ENCODE measurements around the gene VILL.

Gene VILL

GRCh38 chr3:38003371-38003816, 12.8 kb downstream of the VILL start:
- Histone ChIP-seq H3K9me3 (no peaks in the 10 kb centered on the region), H3K36me3 (replicated peaks) (peaks cover 22% of the 10 kb centered on the region), H3K4me3 (no peak overlapping the region), H3K27me3 (ENCODE audit: low read depth) (no peaks in the 10 kb centered on the region), H3K4me1 (no peaks in the 10 kb centered on the region)
- in situ Hi-C loops (cut with MboI; ENCODE audit: low sequenced_read_pairs): no loop called here
- DNase-seq (ENCODE audit: low spot score in 2 of 2): peak; percentile 8 to 79

GRCh38 chr3:38003817-38004414, 13.3 kb downstream of the VILL start:
- peaks cover 22% of the 10 kb centered on the region for H3K36me3 ChIP-seq (replicated peaks)
- no peak overlapping the region for H3K4me3 ChIP-seq
- H3K4me1 ChIP-seq: no peaks in the 10 kb centered on the region
- H3K9me3 ChIP-seq: no peaks in the 10 kb centered on the region
- DNase-seq (ENCODE audit: low spot score in 2 of 2): no peak
- in situ Hi-C loops (cut with MboI; ENCODE audit: low sequenced_read_pairs): no loop called here
- H3K27me3 ChIP-seq (ENCODE audit: low read depth): no peaks in the 10 kb centered on the region

- peaks cover 21% of the 10 kb centered on the region for H3K36me3 ChIP-seq (replicated peaks)
- H3K4me1 ChIP-seq: no peaks in the 10 kb centered on the region
- in situ Hi-C loops (cut with MboI; ENCODE audit: low sequenced_read_pairs): no loop called here
- no peak overlapping the region for H3K4me3 ChIP-seq
- H3K27me3 ChIP-seq (ENCODE audit: low read depth): no peaks in the 10 kb centered on the region
- H3K9me3 ChIP-seq: no peaks in the 10 kb centered on the region
- DNase-seq (ENCODE audit: low spot score in 2 of 2): peak; percentile 29 to 77
Observed at GRCh38 chr3:38004415-38005075, 14.0 kb downstream of the VILL start.

- H3K4me3 ChIP-seq: no peak overlapping the region
- no peaks in the 10 kb centered on the region for H3K4me1 ChIP-seq
- in situ Hi-C loops (cut with MboI; ENCODE audit: low sequenced_read_pairs): no loop called here
- no peaks in the 10 kb centered on the region for H3K27me3 ChIP-seq (ENCODE audit: low read depth)
- DNase-seq (ENCODE audit: low spot score in 2 of 2): no peak
- peaks cover 18% of the 10 kb centered on the region for H3K36me3 ChIP-seq (replicated peaks)
- H3K9me3 ChIP-seq: no peaks in the 10 kb centered on the region
Observed at GRCh38 chr3:38005076-38006020, 14.8 kb downstream of the VILL start.

GRCh38 chr3:38006031-38006430, 15.4 kb downstream of the VILL start:
- in situ Hi-C loops (cut with MboI; ENCODE audit: low sequenced_read_pairs): no loop called here
- Histone ChIP-seq H3K4me3 (no peak overlapping the region), H3K4me1 (no peaks in the 10 kb centered on the region), H3K36me3 (replicated peaks) (peaks cover 18% of the 10 kb centered on the region), H3K9me3 (no peaks in the 10 kb centered on the region), H3K27me3 (ENCODE audit: low read depth) (no peaks in the 10 kb centered on the region)
- no peak for DNase-seq (ENCODE audit: low spot score in 2 of 2)

GRCh38 chr3:38006445-38006995, 15.9 kb downstream of the VILL start:
- Histone ChIP-seq H3K4me3 (no peak overlapping the region), H3K9me3 (no peaks in the 10 kb centered on the region), H3K4me1 (no peaks in the 10 kb centered on the region), H3K27me3 (ENCODE audit: low read depth) (no peaks in the 10 kb centered on the region), H3K36me3 (replicated peaks) (peaks cover 18% of the 10 kb centered on the region)
- in situ Hi-C loops (cut with MboI; ENCODE audit: low sequenced_read_pairs): no loop called here
- DNase-seq (ENCODE audit: low spot score in 2 of 2): no peak

GRCh38 chr3:38007754-38008090, 17.1 kb downstream of the VILL start:
- no peak overlapping the region for H3K4me3 ChIP-seq
- DNase-seq (ENCODE audit: low spot score in 2 of 2): no peak
- H3K27me3 ChIP-seq (ENCODE audit: low read depth): no peaks in the 10 kb centered on the region
- in situ Hi-C loops (cut with MboI; ENCODE audit: low sequenced_read_pairs): no loop called here
- no peaks in the 10 kb centered on the region for H3K9me3 ChIP-seq
- H3K36me3 ChIP-seq (replicated peaks): peaks cover 15% of the 10 kb centered on the region
- H3K4me1 ChIP-seq: no peaks in the 10 kb centered on the region

GRCh38 chr3:38008191-38008701, 17.7 kb downstream of the VILL start:
- H3K4me1 ChIP-seq: no peaks in the 10 kb centered on the region
- H3K4me3 ChIP-seq: no peak overlapping the region
- in situ Hi-C loops (cut with MboI; ENCODE audit: low sequenced_read_pairs): no loop called here
- DNase-seq (ENCODE audit: low spot score in 2 of 2): no peak
- no peaks in the 10 kb centered on the region for H3K27me3 ChIP-seq (ENCODE audit: low read depth)
- H3K9me3 ChIP-seq: no peaks in the 10 kb centered on the region
- peaks cover 10% of the 10 kb centered on the region for H3K36me3 ChIP-seq (replicated peaks)

- peaks cover 13% of the 10 kb centered on the region for H3K36me3 ChIP-seq (replicated peaks)
- H3K4me3 ChIP-seq: no peak overlapping the region
- H3K27me3 ChIP-seq (ENCODE audit: low read depth): no peaks in the 10 kb centered on the region
- in situ Hi-C loops (cut with MboI; ENCODE audit: low sequenced_read_pairs): no loop called here
- DNase-seq (ENCODE audit: low spot score in 2 of 2): no peak
- no peaks in the 10 kb centered on the region for H3K9me3 ChIP-seq
- no peaks in the 10 kb centered on the region for H3K4me1 ChIP-seq
Observed at GRCh38 chr3:38008971-38009580, 18.5 kb downstream of the VILL start.

- in situ Hi-C loops (cut with MboI; ENCODE audit: low sequenced_read_pairs): no loop called here
- no peak for DNase-seq (ENCODE audit: low spot score in 2 of 2)
- Histone ChIP-seq H3K4me3 (no peak overlapping the region), H3K27me3 (ENCODE audit: low read depth) (no peaks in the 10 kb centered on the region), H3K36me3 (replicated peaks) (peaks cover 13% of the 10 kb centered on the region), H3K9me3 (no peaks in the 10 kb centered on the region), H3K4me1 (no peaks in the 10 kb centered on the region)
Observed at GRCh38 chr3:38009807-38010591, 19.4 kb downstream of the VILL start.

GRCh38 chr3:38011111-38011510, 20.5 kb downstream of the VILL start:
- no peak for DNase-seq (ENCODE audit: low spot score in 2 of 2)
- Histone ChIP-seq H3K27me3 (ENCODE audit: low read depth) (no peaks in the 10 kb centered on the region), H3K36me3 (replicated peaks) (peaks cover 16% of the 10 kb centered on the region), H3K4me1 (no peaks in the 10 kb centered on the region), H3K4me3 (no peak overlapping the region), H3K9me3 (no peaks in the 10 kb centered on the region)
- in situ Hi-C loops (cut with MboI; ENCODE audit: low sequenced_read_pairs): no loop called here

GRCh38 chr3:38015485-38015884, 24.9 kb downstream of the VILL start:
- H3K36me3 ChIP-seq (replicated peaks): peaks cover 6% of the 10 kb centered on the region
- in situ Hi-C loops (cut with MboI; ENCODE audit: low sequenced_read_pairs): no loop called here
- DNase-seq (ENCODE audit: low spot score in 2 of 2): no peak
- no peaks in the 10 kb centered on the region for H3K9me3 ChIP-seq
- H3K4me3 ChIP-seq: no peak overlapping the region
- no peaks in the 10 kb centered on the region for H3K4me1 ChIP-seq
- H3K27me3 ChIP-seq (ENCODE audit: low read depth): no peaks in the 10 kb centered on the region

GRCh38 chr3:38015984-38016383, 25.4 kb downstream of the VILL start:
- Histone ChIP-seq H3K4me1 (no peaks in the 10 kb centered on the region), H3K9me3 (no peaks in the 10 kb centered on the region), H3K27me3 (ENCODE audit: low read depth) (no peaks in the 10 kb centered on the region), H3K4me3 (no peak overlapping the region), H3K36me3 (replicated peaks) (peaks cover 6% of the 10 kb centered on the region)
- in situ Hi-C loops (cut with MboI; ENCODE audit: low sequenced_read_pairs): no loop called here
- no peak for DNase-seq (ENCODE audit: low spot score in 2 of 2)
